NCI-H2196 (cell line): ENCODE data around the gene ICE2.

Experiments used
- DNase-seq: peaks from one replicate; lab custom pipeline; 2025; ENCODE audit not compliant: unreplicated experiment; lab: John Stamatoyannopoulos, UW

The ICE2 gene

GRCh38 chr15:60478566-60479360, at the start of gene ICE2:
TSS of gene ICE2 (minus strand) at chr15:60479142. CDS start at chr15:60477977, 1,165 bp downstream.
- peak; percentile 86 for DNase-seq

- DNase-seq: no peak
These were observed 49.6 kb upstream of the ICE2 start for GRCh38 chr15:60528530-60528929.

GRCh38 chr15:60527456-60527855, 48.5 kb upstream of the ICE2 start:
- no peak for DNase-seq

GRCh38 chr15:60526127-60526616, 47.2 kb upstream of the ICE2 start:
- peak; percentile 8 for DNase-seq

GRCh38 chr15:60525341-60526039, 46.5 kb upstream of the ICE2 start:
- DNase-seq: no peak

GRCh38 chr15:60523056-60523455, 44.1 kb upstream of the ICE2 start:
- no peak for DNase-seq

GRCh38 chr15:60520825-60521368, 42.0 kb upstream of the ICE2 start:
- peak; percentile 42 for DNase-seq

- no peak for DNase-seq
These were observed 41.3 kb upstream of the ICE2 start for GRCh38 chr15:60520013-60520824.

GRCh38 chr15:60519218-60519617, 40.3 kb upstream of the ICE2 start:
- DNase-seq: no peak

- DNase-seq: no peak
These were observed 39.6 kb upstream of the ICE2 start for GRCh38 chr15:60518511-60518910.

- no peak for DNase-seq
These were observed 35.4 kb upstream of the ICE2 start for GRCh38 chr15:60514261-60514881.

GRCh38 chr15:60513676-60514075, 34.7 kb upstream of the ICE2 start:
- DNase-seq: no peak

GRCh38 chr15:60512937-60513336, 34.0 kb upstream of the ICE2 start:
- DNase-seq: no peak

GRCh38 chr15:60511351-60512031, 32.5 kb upstream of the ICE2 start:
- DNase-seq: no peak

GRCh38 chr15:60510006-60510405, 31.1 kb upstream of the ICE2 start:
- no peak for DNase-seq

- no peak for DNase-seq
These were observed 30.5 kb upstream of the ICE2 start for GRCh38 chr15:60509470-60509869.

- no peak for DNase-seq
These were observed 29.5 kb upstream of the ICE2 start for GRCh38 chr15:60508442-60508841.

GRCh38 chr15:60507596-60508424, 28.9 kb upstream of the ICE2 start:
- peak; percentile 34 for DNase-seq

GRCh38 chr15:60496853-60497252, 17.9 kb upstream of the ICE2 start:
- DNase-seq: no peak
